Measurements from ENCODE around the gene SLC5A5. TPM values are rescaled to one million over a fixed set of nuclear protein-coding genes. Genes with fewer than 3 reads are reported as not detected.

Gene SLC5A5
- total RNA-seq, 4 donors from 2014 or later = 0.16 TPM; not detected in 3

DNA sequence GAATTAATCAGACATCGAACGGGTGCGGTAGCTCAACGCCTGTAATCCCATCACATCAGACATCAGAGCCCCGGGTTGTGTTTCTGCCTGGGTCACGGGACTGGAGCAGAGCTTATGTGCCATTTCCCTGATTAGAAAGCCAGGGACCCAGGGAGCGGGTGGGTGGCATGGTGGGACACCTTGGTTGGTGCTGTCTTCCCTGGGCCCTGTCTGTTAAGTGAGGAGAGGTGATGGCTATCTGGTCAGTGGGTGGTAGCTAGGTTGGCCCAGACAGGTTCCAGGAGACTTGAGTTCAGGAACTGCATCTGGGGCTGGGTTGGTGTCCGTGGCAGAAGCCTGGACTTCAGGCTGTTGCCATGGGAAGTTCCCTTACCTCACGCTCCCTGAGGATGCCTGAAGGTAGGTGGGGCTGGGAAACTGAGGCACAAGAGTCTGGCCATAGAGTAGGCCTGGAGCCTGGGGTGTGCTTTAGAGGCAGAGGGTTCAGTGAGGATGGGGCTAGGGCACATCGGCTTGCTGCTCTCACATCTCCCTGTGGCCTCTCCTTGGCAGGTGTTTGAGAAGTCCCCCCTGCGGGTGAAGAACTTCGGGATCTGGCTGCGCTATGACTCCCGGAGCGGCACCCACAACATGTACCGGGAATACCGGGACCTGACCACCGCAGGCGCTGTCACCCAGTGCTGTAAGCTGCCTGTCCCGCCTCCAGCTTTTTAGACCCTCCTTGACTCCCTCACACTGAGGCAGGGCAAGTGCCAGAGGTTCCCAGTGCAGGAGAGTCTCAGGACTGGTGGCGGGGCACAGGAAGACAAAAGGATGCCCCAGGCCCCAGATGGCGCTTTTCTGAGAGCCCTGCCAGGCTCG lies 10.0 kb upstream of the SLC5A5 start:
- WGBS, 2 donors (ENCODE audit: low coverage in 1 of 2) = 72 to 83% methylated on average over 2 to 5 of the region's 23 CpGs
- no peak for ATAC-seq
- Histone ChIP-seq H3K27ac (no peak overlapping the region), H3K36me3 (peaks cover 0 to 52% of the 10 kb centered on the region in 2 donors), H3K4me1 (peaks cover 0 to 35% (median 8%) of the 10 kb centered on the region in 3 donors), H3K9me3 (no peaks in the 10 kb centered on the region), H3K27me3 (no peaks in the 10 kb centered on the region), H3K4me3 (peak overlapping the region in 1 of 2 donors; percentile 98)
- TF ChIP-seq POLR2AphosphoS5 (IDR thresholded peaks at IDR 0.05) (no peak), EP300 (IDR thresholded peaks at IDR 0.05) (no peak), POLR2A (IDR thresholded peaks at IDR 0.05) (no peak)

DNA sequence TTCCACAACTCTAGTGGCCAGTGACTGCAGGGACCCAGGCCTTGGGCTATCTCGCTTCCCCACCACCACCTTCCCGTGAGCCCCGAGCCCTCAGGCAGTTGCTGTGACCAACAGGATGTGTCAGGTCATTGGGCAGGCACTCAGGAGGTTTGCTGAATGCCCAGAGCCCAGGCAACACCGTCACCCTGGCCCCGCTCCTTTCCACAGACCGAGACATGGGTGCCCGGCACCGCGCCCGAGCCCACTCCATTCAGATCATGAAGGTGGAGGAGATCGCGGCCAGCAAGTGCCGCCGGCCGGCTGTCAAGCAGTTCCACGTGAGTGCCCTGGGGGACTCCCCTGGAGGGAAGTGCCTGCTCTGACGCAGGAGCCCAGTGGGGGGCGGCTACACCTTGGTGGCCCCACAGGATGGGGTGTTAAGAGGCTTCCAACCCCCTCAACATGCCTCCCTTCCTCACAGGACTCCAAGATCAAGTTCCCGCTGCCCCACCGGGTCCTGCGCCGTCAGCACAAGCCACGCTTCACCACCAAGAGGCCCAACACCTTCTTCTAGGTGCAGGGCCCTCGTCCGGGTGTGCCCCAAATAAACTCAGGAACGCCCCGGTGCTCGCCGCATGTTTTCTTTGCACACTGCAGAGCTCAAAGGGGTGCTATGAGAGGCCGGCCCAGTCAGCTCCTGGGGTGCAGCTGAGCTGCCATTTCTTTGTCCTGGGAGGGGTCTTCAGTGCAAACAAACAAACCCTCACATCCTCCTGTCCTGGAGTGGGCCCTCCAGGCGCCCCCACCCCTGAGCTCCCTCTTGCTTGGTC lies 8.8 kb upstream of the SLC5A5 start:
- WGBS, 2 donors (ENCODE audit: low coverage in 1 of 2) = 100% methylated on average over 2 of the region's 31 CpGs; no CpG with 5 or more reads in 1 of the 2 donors
- H3K4me3 ChIP-seq = no peak overlapping the region
- peaks cover 0 to 52% of the 10 kb centered on the region in 2 donors for H3K36me3 ChIP-seq
- H3K27me3 ChIP-seq = no peaks in the 10 kb centered on the region
- H3K9me3 ChIP-seq = no peaks in the 10 kb centered on the region
- ATAC-seq = no peak
- TF ChIP-seq POLR2AphosphoS5 (IDR thresholded peaks at IDR 0.05) (no peak), POLR2A (IDR thresholded peaks at IDR 0.05) (no peak), EP300 (IDR thresholded peaks at IDR 0.05) (no peak)
- TF ChIP-seq, protein P1, sequence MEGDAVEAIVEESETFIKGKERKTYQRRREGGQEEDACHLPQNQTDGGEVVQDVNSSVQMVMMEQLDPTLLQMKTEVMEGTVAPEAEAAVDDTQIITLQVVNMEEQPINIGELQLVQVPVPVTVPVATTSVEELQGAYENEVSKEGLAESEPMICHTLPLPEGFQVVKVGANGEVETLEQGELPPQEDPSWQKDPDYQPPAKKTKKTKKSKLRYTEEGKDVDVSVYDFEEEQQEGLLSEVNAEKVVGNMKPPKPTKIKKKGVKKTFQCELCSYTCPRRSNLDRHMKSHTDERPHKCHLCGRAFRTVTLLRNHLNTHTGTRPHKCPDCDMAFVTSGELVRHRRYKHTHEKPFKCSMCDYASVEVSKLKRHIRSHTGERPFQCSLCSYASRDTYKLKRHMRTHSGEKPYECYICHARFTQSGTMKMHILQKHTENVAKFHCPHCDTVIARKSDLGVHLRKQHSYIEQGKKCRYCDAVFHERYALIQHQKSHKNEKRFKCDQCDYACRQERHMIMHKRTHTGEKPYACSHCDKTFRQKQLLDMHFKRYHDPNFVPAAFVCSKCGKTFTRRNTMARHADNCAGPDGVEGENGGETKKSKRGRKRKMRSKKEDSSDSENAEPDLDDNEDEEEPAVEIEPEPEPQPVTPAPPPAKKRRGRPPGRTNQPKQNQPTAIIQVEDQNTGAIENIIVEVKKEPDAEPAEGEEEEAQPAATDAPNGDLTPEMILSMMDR (IDR thresholded peaks at IDR 0.05) = no peak
- no peak overlapping the region for H3K27ac ChIP-seq
- peaks cover 0 to 35% (median 8%) of the 10 kb centered on the region in 3 donors for H3K4me1 ChIP-seq

- Histone ChIP-seq H3K9me3 (no peaks in the 10 kb centered on the region), H3K27ac (no peak overlapping the region), H3K4me1 (peaks cover 0 to 35% (median 8%) of the 10 kb centered on the region in 3 donors), H3K27me3 (no peaks in the 10 kb centered on the region), H3K36me3 (peaks cover 0 to 52% of the 10 kb centered on the region in 2 donors), H3K4me3 (no peak overlapping the region)
- WGBS, 2 donors (ENCODE audit: low coverage in 1 of 2) = 60% methylated on average over 1 of the region's 8 CpGs; no CpG with 5 or more reads in 1 of the 2 donors
- TF ChIP-seq, protein P1 (IDR thresholded peaks at IDR 0.05) = no peak
- TF ChIP-seq POLR2AphosphoS5 (IDR thresholded peaks at IDR 0.05) (no peak), EP300 (IDR thresholded peaks at IDR 0.05) (no peak), POLR2A (IDR thresholded peaks at IDR 0.05) (no peak)
- ATAC-seq = no peak
These were observed 8.1 kb upstream of the SLC5A5 start for GRCh38 chr19:17863520-17864182.

- TF ChIP-seq, protein P1 (IDR thresholded peaks at IDR 0.05) = no peak
- peak; percentile 43 for TF ChIP-seq POLR2AphosphoS5 (IDR thresholded peaks at IDR 0.05)
- TF ChIP-seq EP300 (IDR thresholded peaks at IDR 0.05) = no peak
- WGBS, 2 donors (ENCODE audit: low coverage in 1 of 2) = 60 to 73% methylated on average over 3 to 7 of the region's 13 CpGs
- no peak for ATAC-seq
These were observed 6.1 kb upstream of the SLC5A5 start for GRCh38 chr19:17865364-17866311.

More at GRCh38 chr19:17865364-17866311, 6.1 kb upstream of the SLC5A5 start:
- Histone ChIP-seq H3K4me1 (peaks cover 0 to 29% (median 5%) of the 10 kb centered on the region in 3 donors), H3K9me3 (no peaks in the 10 kb centered on the region), H3K27me3 (peaks cover 14% of the 10 kb centered on the region), H3K4me3 (no peak overlapping the region), H3K27ac (peak overlapping the region in 1 of 4 donors; percentile 13), H3K36me3 (peaks cover 0 to 52% of the 10 kb centered on the region in 2 donors)
